SK-N-SH treated with all-trans-retinoic acid at 6 μM for 48 hours (cell line): ENCODE results near the gene RACK1.
A peak's percentile ranks its signal among the peaks of the same experiment; 100 is the strongest.

Experiments used
- ATAC-seq: fragments of 200-7000 bp; cut with Tn5 transposase; 3 replicates; pipeline ENCODE4 v1.9.1; 2020; ENCODE audit warnings: mild to moderate bottlenecking, moderate library complexity
- ARNTL ChIP-seq: fragments of 450-650 bp; formaldehyde crosslinking; IDR thresholded peaks from 2 replicates; pipeline ENCODE4 v1.5.0; 2020; ENCODE audit warnings: low read depth, mild to moderate bottlenecking, moderate library complexity, borderline replicate concordance
- ESRRG ChIP-seq: fragments of 250-450 bp; sonication (Bioruptor Pico); IDR thresholded peaks from 2 replicates; pipeline ENCODE4 v1.6.1; 2021; ENCODE audit warnings: mild to moderate bottlenecking
- GLIS3 ChIP-seq: fragments of 250-450 bp; sonication (Bioruptor Pico); IDR thresholded peaks from 2 replicates; pipeline ENCODE4 v1.5.0; 2020; ENCODE audit warnings: mild to moderate bottlenecking, moderate library complexity
- POU6F1 ChIP-seq: fragments of 250-450 bp; sonication (Bioruptor Pico); IDR thresholded peaks from 2 replicates; pipeline ENCODE4 v1.8.0; 2021; ENCODE audit warnings: low read depth, mild to moderate bottlenecking, moderate library complexity, borderline replicate concordance
- RARB ChIP-seq: fragments of 250-450 bp; sonication (Bioruptor Pico); IDR thresholded peaks from 2 replicates; pipeline ENCODE4 v1.8.0; 2021; ENCODE audit warnings: mild to moderate bottlenecking, moderate library complexity
- SNAI2 ChIP-seq: fragments of 250-450 bp; sonication (Bioruptor Pico); IDR thresholded peaks from 2 replicates; pipeline ENCODE4 v1.5.0; 2020; ENCODE audit warnings: mild to moderate bottlenecking, moderate library complexity
- TCF4 ChIP-seq: fragments of 250-450 bp; sonication (Bioruptor Pico); IDR thresholded peaks from 2 replicates; pipeline ENCODE4 v1.8.0; 2021; ENCODE audit warnings: mild to moderate bottlenecking, moderate library complexity, borderline replicate concordance
- TOX ChIP-seq: fragments of 250-450 bp; sonication (Bioruptor Pico); IDR thresholded peaks from 2 replicates; pipeline ENCODE4 v1.8.0; 2021; ENCODE audit warnings: mild to moderate bottlenecking, moderate library complexity, borderline replicate concordance
- TSHZ2 ChIP-seq: fragments of 250-450 bp; sonication (Bioruptor Pico); IDR thresholded peaks from 2 replicates; pipeline ENCODE4 v1.5.0; 2020; ENCODE audit warnings: mild to moderate bottlenecking, moderate library complexity
- ZC3H10 ChIP-seq: fragments of 250-450 bp; sonication (Bioruptor Pico); IDR thresholded peaks from 2 replicates; pipeline ENCODE4 v1.5.1; 2021; ENCODE audit warnings: mild to moderate bottlenecking, moderate library complexity
- ZFP3 ChIP-seq: fragments of 250-450 bp; sonication (Bioruptor Pico); IDR thresholded peaks from 2 replicates; pipeline ENCODE4 v1.5.0; 2020; ENCODE audit warnings: mild to moderate bottlenecking, moderate library complexity
- ZFP30 ChIP-seq: fragments of 450-650 bp; formaldehyde crosslinking; IDR thresholded peaks from 2 replicates; pipeline ENCODE4 v1.5.0; 2022; ENCODE audit warnings: mild to moderate bottlenecking, moderate library complexity
- ZNF565 ChIP-seq: fragments of 450-650 bp; formaldehyde crosslinking; conservative IDR thresholded peaks from 2 replicates; pipeline ENCODE4 v1.5.0; 2020; ENCODE audit warnings: low read depth, mild to moderate bottlenecking, moderate library complexity
- ZNF70 ChIP-seq: fragments of 450-650 bp; formaldehyde crosslinking; IDR thresholded peaks from 2 replicates; pipeline ENCODE4 v1.5.0; 2020; ENCODE audit warnings: mild to moderate bottlenecking, moderate library complexity
- ZNF8 ChIP-seq: fragments of 450-650 bp; formaldehyde crosslinking; IDR thresholded peaks from 2 replicates; pipeline ENCODE4 v1.5.0; 2020; ENCODE audit warnings: mild to moderate bottlenecking, moderate library complexity
- TF ChIP-seq, protein P1 (sequence below): fragments of 250-450 bp; sonication (Bioruptor Pico); IDR thresholded peaks from 2 replicates; pipeline ENCODE4 v1.5.1; 2021; ENCODE audit warnings: mild to moderate bottlenecking, moderate library complexity
- TF ChIP-seq, protein P2 (sequence below): fragments of 250-450 bp; sonication (Bioruptor Pico); IDR thresholded peaks from 2 replicates; pipeline ENCODE4 v1.5.1; 2020; ENCODE audit warnings: low read depth, mild to moderate bottlenecking, moderate library complexity

Gene RACK1

DNA sequence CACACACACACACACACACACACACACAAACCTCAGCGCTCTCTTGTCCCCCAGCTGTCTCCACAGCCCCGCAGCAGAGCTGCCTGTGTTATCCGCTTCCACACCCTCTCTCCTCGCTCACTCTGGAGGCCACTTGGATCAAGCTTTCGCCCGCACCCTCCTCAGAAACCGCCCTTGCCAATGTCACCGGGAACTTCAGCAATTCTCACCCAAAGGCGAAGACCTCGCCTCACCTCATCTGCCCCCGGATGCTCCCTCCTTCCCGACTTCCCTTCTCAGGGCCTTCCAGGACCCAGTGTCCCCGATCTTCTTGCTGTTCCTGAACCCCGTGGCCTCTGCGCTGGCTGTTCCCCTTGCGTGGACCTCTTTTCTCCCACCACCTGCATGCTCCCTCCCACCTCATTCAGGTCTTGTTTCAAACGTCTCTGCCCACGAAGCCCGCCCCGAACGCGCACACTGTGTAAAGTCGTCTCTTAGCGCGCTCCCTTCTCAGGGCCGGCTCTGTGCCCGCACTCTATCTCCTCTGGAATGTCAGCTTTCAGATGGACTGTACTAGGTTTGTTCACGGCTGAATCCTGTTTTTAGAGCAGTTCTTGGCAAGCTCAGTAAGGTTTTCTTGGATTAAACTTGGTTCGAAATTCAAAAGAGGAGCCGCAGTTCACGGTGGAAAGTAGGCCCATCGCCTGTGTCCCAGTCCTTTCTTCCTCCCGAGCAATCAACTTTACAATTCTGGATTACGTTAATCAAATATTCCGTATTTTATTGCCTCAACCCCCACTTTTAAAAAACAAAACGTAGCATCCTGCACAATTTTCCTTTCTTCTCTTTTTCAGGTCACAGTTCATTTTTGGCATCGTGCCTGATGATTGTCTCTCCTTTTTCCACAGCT is 37.7 kb downstream of the RACK1 start:
- peak; percentile 4; the same call in 2 of the 3 replicates for ATAC-seq
- TF ChIP-seq POU6F1 (CRISPR knock-in tag) (no peak), ESRRG (no peak), ZC3H10 (no peak), ZNF70 (CRISPR knock-in tag) (no peak), ZFP3 (CRISPR knock-in tag) (no peak), ZFP30 (CRISPR knock-in tag) (no peak), SNAI2 (CRISPR knock-in tag) (no peak), RARB (CRISPR knock-in tag) (no peak)
- TF ChIP-seq, protein P1, sequence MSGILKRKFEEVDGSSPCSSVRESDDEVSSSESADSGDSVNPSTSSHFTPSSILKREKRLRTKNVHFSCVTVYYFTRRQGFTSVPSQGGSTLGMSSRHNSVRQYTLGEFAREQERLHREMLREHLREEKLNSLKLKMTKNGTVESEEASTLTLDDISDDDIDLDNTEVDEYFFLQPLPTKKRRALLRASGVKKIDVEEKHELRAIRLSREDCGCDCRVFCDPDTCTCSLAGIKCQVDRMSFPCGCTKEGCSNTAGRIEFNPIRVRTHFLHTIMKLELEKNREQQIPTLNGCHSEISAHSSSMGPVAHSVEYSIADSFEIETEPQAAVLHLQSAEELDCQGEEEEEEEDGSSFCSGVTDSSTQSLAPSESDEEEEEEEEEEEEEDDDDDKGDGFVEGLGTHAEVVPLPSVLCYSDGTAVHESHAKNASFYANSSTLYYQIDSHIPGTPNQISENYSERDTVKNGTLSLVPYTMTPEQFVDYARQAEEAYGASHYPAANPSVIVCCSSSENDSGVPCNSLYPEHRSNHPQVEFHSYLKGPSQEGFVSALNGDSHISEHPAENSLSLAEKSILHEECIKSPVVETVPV (CRISPR knock-in tag) = no peak
- TF ChIP-seq, protein P2, sequence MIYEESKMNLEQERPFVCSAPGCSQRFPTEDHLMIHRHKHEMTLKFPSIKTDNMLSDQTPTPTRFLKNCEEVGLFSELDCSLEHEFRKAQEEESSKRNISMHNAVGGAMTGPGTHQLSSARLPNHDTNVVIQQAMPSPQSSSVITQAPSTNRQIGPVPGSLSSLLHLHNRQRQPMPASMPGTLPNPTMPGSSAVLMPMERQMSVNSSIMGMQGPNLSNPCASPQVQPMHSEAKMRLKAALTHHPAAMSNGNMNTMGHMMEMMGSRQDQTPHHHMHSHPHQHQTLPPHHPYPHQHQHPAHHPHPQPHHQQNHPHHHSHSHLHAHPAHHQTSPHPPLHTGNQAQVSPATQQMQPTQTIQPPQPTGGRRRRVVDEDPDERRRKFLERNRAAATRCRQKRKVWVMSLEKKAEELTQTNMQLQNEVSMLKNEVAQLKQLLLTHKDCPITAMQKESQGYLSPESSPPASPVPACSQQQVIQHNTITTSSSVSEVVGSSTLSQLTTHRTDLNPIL = no peak

DNA sequence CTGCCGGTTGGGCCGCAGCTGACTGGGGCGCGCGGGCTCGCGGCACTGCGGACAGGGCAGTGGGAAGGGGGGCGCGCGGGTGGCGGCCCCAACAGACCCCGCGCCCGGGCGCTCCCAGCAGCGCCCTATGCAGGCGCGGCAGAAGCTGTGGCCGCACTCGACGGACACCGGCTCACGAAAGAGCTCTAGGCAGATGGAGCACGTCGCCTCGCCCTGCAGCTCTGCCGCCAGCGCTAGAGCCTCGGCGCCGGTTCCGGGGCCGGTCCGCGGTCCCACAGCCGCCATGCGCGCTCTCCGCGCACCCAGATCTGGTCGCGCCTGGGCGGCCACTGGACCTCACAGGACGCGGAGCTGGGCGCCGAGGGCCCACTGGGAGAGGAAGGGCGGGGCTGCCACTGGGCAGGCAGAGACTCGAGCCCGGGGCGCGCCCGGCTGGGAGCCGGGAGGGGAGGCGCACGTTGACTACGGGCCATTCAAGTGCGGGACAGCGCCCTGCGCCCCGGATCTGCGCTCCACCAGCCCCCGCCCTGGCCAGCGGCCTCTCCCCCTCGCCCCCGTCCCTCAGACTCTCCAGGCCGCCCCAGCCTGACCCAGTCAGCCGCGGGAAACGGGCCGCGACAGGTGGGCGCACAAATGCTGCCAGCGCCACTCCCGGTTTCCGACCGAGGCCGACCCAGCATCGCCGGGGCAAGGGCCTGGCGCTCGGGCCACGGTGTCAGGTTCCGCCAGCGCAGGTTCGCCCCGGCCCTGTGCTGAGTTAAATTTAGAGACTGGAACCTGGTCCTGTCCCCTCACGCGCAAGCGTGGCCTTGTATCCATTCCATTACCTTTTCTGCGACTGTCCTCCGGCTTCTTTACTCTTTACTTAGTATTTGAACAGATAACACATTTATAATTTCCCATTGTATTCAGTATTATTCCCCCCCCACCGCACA is 38.6 kb downstream of the RACK1 start, which contains the start of gene TRIM7:
TSS of gene TRIM7 (minus strand) at position 371 of the 935 bp plus-strand sequence. CDS start at position 285, 86 bp downstream.
- TF ChIP-seq ZNF565 = no peak
- ATAC-seq = no peak; the same call in 2 of the 3 replicates

GRCh38 chr5:181204113-181204825 is 39.4 kb downstream of the RACK1 start:
- peak; percentile 4; the same call in 2 of the 3 replicates for ATAC-seq
- TF ChIP-seq, protein P2 = no peak
- TF ChIP-seq TSHZ2 (no peak), ZNF8 (CRISPR knock-in tag) (no peak), TCF4 (CRISPR knock-in tag) (no peak), ARNTL (CRISPR knock-in tag) (no peak), GLIS3 (CRISPR knock-in tag) (no peak), ESRRG (no peak), SNAI2 (CRISPR knock-in tag) (no peak), TOX (CRISPR knock-in tag) (no peak), ZNF70 (CRISPR knock-in tag) (no peak)
